Umbilical cord (tissue), 2 donors: ENCODE data around the gene SOBP. TPM values are rescaled to one million over a fixed set of nuclear protein-coding genes. Genes with fewer than 3 reads are reported as not detected.

Experiments used
- DNase-seq: peaks from one replicate; pipeline ENCODE4 v3.0.0-alpha.2; 2015; ENCODE audit warnings: low spot score
- total RNA-seq: library from RNA; depleted of rRNA; stranded (reverse); fragments of >200 nt; gene quantifications from one replicate; pipeline ENCODE4 v1.2.3, GENCODE V29; 2014; ENCODE audit warnings: low replicate concordance; ENCODE audit not compliant: insufficient read depth

Gene SOBP
- total RNA-seq, 1 donor from 2014 or later: 29.6 TPM

- no peak for DNase-seq
Observed at GRCh38 chr6:107523054-107523791, 33.3 kb downstream of the SOBP start.

GRCh38 chr6:107523794-107524193 is 33.9 kb downstream of the SOBP start:
- no peak for DNase-seq

GRCh38 chr6:107524626-107525025 is 34.7 kb downstream of the SOBP start:
- no peak for DNase-seq

GRCh38 chr6:107531868-107532267 is 42.0 kb downstream of the SOBP start:
- DNase-seq: peak; percentile 23

- DNase-seq: no peak
Observed at GRCh38 chr6:107532706-107533105, 42.8 kb downstream of the SOBP start.

- no peak for DNase-seq
Observed at GRCh38 chr6:107533415-107534059, 43.6 kb downstream of the SOBP start.

GRCh38 chr6:107534571-107535141 is 44.7 kb downstream of the SOBP start:
- peak; percentile 63 for DNase-seq

GRCh38 chr6:107535626-107536025 is 45.7 kb downstream of the SOBP start:
- no peak for DNase-seq

- DNase-seq: no peak
Observed at GRCh38 chr6:107536180-107536961, 46.5 kb downstream of the SOBP start.

GRCh38 chr6:107537559-107537958 is 47.6 kb downstream of the SOBP start:
- no peak for DNase-seq

- DNase-seq: no peak
Observed at GRCh38 chr6:107538856-107539387, 49.0 kb downstream of the SOBP start.

GRCh38 chr6:107539409-107539808 is 49.5 kb downstream of the SOBP start:
- DNase-seq: no peak

GRCh38 chr6:107539849-107540464 is 50.0 kb downstream of the SOBP start:
- no peak for DNase-seq

GRCh38 chr6:107540465-107540857 is 50.5 kb downstream of the SOBP start:
- DNase-seq: no peak

GRCh38 chr6:107542192-107542668 is 52.3 kb downstream of the SOBP start:
- DNase-seq: peak; percentile 25

GRCh38 chr6:107543088-107543487 is 53.2 kb downstream of the SOBP start:
- DNase-seq: no peak

- no peak for DNase-seq
Observed at GRCh38 chr6:107543567-107543966, 53.6 kb downstream of the SOBP start.

GRCh38 chr6:107545763-107546162 is 55.8 kb downstream of the SOBP start:
- DNase-seq: no peak

- no peak for DNase-seq
Observed at GRCh38 chr6:107546691-107547450, 57.0 kb downstream of the SOBP start.

GRCh38 chr6:107547451-107547840 is 57.5 kb downstream of the SOBP start:
- DNase-seq: no peak
